ENCODE data around the gene LILRA2.
"Not testable (repeated sequence)": the region's sequence is repeated elsewhere in the genome, so short reads cannot be mapped to it uniquely, and the experiment has no call there.

DNA sequence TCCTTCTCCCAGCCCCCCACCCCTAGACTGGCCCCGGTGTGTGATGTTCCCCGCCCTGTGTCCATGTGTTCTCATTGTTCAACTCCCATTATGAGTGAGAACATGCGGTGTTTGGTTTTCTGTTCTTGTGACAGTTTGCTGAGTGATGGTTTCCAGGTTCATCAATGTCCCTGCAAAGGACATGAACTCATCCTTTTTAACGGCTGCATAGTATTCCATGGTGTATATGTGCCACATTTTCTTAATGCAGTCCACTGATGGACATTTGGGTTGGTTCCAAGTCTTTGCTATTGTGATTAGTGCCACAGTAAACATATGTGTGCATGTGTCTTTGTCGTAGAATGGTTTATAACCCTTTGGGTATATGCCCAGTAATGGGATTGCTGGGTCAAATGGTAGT is 4.7 kb downstream of the LILRA2 start:
- TF ChIP-seq POLR2AphosphoS5, POLR2A (IDR thresholded peaks at IDR 0.05): not testable (repeated sequence)
- TF ChIP-seq, protein P1, sequence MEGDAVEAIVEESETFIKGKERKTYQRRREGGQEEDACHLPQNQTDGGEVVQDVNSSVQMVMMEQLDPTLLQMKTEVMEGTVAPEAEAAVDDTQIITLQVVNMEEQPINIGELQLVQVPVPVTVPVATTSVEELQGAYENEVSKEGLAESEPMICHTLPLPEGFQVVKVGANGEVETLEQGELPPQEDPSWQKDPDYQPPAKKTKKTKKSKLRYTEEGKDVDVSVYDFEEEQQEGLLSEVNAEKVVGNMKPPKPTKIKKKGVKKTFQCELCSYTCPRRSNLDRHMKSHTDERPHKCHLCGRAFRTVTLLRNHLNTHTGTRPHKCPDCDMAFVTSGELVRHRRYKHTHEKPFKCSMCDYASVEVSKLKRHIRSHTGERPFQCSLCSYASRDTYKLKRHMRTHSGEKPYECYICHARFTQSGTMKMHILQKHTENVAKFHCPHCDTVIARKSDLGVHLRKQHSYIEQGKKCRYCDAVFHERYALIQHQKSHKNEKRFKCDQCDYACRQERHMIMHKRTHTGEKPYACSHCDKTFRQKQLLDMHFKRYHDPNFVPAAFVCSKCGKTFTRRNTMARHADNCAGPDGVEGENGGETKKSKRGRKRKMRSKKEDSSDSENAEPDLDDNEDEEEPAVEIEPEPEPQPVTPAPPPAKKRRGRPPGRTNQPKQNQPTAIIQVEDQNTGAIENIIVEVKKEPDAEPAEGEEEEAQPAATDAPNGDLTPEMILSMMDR (IDR thresholded peaks at IDR 0.05) = not testable (repeated sequence)

All from prostate gland (tissue), 2 donors.